ENCODE results near the gene C11orf71.
A peak's percentile ranks its signal among the peaks of the same experiment; 100 is the strongest.

C11orf71 gene

DNA sequence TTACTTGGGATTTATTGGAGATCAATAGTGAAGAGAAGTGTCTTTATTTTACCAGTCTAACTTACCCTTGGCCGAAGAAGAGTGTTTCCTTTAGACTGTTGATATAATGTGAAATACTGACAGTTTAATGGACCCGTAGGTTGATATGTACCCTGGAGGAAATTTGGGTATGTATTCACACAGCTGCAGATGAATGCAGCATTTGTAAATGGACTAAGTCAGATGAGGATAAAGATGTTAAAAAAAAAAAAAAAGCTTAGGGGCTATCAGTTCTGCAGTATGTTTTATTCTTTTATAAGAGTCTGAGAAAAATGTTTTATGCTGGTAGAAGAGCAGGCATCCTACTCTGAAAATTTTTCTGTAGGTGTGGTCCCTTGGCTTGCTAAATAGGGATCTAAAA lies 41.6 kb upstream of the C11orf71 start:
- no peak for DNase-seq (ENCODE audit: low read depth in 2 of 2)
- no peak overlapping the region for H3K4me3 ChIP-seq (replicated peaks in 1 of 2; ENCODE audit: low read depth in 2 of 2, low read length in 2 of 2)
- TF ChIP-seq, protein P1, sequence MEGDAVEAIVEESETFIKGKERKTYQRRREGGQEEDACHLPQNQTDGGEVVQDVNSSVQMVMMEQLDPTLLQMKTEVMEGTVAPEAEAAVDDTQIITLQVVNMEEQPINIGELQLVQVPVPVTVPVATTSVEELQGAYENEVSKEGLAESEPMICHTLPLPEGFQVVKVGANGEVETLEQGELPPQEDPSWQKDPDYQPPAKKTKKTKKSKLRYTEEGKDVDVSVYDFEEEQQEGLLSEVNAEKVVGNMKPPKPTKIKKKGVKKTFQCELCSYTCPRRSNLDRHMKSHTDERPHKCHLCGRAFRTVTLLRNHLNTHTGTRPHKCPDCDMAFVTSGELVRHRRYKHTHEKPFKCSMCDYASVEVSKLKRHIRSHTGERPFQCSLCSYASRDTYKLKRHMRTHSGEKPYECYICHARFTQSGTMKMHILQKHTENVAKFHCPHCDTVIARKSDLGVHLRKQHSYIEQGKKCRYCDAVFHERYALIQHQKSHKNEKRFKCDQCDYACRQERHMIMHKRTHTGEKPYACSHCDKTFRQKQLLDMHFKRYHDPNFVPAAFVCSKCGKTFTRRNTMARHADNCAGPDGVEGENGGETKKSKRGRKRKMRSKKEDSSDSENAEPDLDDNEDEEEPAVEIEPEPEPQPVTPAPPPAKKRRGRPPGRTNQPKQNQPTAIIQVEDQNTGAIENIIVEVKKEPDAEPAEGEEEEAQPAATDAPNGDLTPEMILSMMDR (IDR thresholded peaks at IDR 0.05; ENCODE audit: low read depth, low read length) = no peak

DNA sequence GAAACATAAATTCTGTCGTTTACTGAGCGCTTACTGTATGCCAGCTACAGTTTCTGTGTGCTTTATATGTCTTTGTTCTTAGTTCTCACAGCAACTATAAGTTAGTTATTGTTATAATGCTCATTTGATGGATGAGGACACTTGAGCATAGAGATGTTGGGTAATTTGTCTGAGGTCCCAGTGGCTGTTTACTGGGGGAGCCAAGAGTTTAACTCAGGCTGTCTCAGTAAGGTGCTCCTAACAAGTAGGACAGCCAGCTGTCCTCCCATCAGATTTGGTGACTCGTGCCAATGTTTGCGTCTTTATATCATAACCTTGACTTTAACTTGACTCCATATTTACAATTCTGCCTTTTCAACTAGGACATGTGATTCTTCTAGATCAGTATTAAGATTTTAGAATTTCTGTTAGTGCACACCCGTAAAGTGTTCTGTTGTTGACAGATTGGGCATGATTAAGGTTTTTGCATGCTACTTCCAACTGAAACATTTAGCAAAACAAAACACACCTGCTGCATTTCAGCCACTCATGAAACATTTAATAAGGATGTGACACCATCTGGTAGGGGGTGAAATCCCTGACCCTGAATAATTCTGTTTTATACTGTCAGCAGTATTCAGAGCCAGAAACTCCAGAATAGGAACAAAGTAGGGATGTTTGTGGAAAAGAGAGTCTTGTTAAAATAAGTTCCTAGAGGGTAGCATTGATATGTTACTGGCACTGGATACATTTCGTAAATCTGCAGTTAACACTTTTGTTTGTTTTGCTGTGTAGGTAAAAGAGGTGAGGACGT lies 40.9 kb upstream of the C11orf71 start:
- H3K4me3 ChIP-seq (replicated peaks in 1 of 2; ENCODE audit: low read depth in 2 of 2, low read length in 2 of 2) = peak overlapping the region; percentile 98 to 99
- DNase-seq (ENCODE audit: low read depth in 2 of 2) = peak in 1 of 2 donors; percentile 8
- TF ChIP-seq, protein P1 (IDR thresholded peaks at IDR 0.05; ENCODE audit: low read depth, low read length) = no peak

DNA sequence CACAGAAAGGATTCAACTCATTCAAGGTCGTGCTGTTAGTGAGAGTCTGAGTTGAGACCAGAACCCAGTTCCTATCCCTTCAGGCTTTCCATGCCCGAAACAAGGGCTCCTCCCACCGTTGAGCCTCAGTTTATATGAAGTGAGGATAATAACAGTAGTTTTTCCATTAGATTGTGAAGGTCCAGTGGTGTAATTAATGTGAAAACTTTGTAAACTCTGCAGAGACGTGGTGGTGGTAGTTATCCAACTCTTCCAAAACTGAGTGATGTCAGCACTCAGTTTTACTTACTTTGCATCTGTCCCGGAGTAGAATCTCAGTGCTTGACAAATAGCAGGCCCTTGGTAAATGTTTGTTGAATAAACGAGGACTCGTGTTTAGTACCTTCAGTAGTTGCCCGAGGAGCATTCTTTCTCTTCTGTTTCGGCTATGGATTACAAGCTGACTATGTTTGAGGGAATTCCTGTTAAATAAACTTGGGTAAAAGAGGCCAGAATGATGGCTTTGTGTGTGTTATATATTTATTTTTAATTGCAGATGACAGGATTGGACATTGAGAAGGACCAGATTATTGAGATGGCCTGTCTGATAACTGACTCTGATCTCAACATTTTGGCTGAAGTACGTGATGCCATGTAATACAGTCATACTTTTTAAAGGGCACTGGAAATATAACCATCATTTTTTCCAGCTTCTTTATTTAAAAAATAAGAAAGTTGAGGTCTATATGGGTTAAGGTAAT lies 40.0 kb upstream of the C11orf71 start:
- TF ChIP-seq, protein P1 (IDR thresholded peaks at IDR 0.05; ENCODE audit: low read depth, low read length) = no peak
- peak; percentile 21 to 35 for DNase-seq (ENCODE audit: low read depth in 2 of 2)
- H3K4me3 ChIP-seq (replicated peaks in 1 of 2; ENCODE audit: low read depth in 2 of 2, low read length in 2 of 2) = peak overlapping the region; percentile 98 to 99

DNA sequence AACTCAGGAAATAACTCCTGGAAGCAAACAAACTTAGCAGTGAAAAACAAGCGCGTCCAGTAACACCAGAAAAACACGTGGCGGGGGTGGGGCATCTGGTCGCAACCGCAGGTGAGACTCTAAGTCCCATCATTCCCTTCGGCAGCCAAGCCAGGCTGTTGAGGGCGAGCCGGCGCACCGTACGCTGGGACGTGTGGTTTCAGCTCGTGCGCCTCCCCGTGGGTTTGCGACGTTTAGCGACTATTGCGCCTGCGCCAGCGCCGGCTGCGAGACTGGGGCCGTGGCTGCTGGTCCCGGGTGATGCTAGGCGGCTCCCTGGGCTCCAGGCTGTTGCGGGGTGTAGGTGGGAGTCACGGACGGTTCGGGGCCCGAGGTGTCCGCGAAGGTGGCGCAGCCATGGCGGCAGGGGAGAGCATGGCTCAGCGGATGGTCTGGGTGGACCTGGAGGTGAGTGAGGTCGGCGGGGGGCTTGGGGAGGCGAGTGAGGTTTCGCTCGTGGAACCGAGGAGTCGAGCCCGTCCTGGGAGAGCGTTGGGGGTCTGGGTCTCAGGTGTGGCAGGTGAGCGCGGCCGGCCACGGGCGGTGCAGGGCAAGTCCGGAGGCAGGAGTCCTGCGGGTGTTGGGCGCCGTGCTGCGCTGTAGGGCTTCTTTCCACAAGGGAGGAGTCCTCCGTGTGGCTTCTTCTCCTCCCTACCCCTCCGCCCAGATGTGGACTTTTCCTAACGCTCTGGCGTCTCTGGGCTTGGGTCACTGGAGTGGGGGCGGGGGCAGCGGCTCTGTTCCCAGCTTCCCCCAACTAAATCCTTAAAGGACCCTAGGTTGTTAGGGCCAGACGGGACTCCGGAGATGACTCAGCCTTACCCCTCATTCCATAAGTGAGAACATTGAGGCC lies 39.2 kb upstream of the C11orf71 start, which contains the start of gene REXO2:
Gene REXO2 (plus strand): TSS at position 239 of the 892 bp plus-strand sequence. CDS start 62 bp downstream, at position 301.
- peak; percentile 96 to 97 for DNase-seq (ENCODE audit: low read depth in 2 of 2)

DNA sequence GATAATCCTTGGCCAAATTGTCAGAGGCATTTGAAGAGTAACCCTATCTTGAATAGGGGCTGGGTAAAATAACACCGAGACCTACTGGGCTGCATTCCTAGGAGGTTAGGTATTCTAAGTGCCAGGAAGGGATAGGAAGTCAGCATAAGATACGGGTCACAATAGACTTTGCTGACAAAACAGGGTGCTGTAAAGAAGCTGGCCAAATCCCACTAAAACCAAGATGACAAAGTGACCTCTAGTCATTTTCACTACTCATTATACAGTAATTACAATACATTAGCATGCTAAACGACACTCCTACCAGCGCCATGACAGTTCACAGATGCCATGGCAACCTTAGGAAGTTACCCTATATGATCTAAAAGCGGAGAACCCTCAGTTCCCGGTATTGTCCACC lies 38.0 kb upstream of the C11orf71 start:
- DNase-seq (ENCODE audit: low read depth in 2 of 2) = peak in 1 of 2 donors; percentile 19
- H3K4me3 ChIP-seq (replicated peaks in 1 of 2; ENCODE audit: low read depth in 2 of 2, low read length in 2 of 2) = no peak overlapping the region
- TF ChIP-seq, protein P1 (IDR thresholded peaks at IDR 0.05; ENCODE audit: low read depth, low read length) = no peak

More for the DNA sequence above, 39.2 kb upstream of the C11orf71 start, which contains the start of gene REXO2:
- H3K4me3 ChIP-seq (replicated peaks in 1 of 2; ENCODE audit: low read depth in 2 of 2, low read length in 2 of 2) = peak within 1 kb of the TSS; percentile 98 to 99
- TF ChIP-seq, protein P1 (IDR thresholded peaks at IDR 0.05; ENCODE audit: low read depth, low read length) = peak; percentile 10

DNA sequence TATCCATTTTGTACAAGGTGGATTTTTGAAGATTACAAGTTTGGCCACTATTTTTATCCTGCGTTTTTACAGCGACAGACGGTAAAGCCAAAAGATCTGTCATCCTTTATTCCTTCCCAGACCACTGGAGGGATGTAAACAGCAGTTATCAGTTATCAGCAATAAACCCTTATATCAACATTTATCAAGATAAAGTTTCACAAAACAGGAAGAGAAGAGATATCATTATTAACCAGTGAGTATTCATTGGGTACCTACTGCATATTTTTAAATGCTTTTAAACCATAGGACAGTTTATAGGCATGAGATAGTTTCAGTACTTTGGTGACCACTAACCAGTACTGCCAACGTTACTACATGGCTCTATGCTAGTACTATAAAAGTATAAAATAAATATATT lies 33.1 kb upstream of the C11orf71 start:
- H3K4me3 ChIP-seq (replicated peaks in 1 of 2; ENCODE audit: low read depth in 2 of 2, low read length in 2 of 2) = no peak overlapping the region
- no peak for DNase-seq (ENCODE audit: low read depth in 2 of 2)
- TF ChIP-seq, protein P1 (IDR thresholded peaks at IDR 0.05; ENCODE audit: low read depth, low read length) = no peak

Data from cardiac fibroblast (primary cell).